Heart left ventricle (tissue), 13 donors: Measurements from ENCODE around the gene CYTH4.

ENCODE experiments used
- CTCF ChIP-seq, 12 donors: fragments of 200-600 bp; sonication (generic) in 4 of 12; IDR thresholded peaks; one replicate each; pipeline versions ENCODE4 v1.5.0 to v1.8.0; 2018 to 2022; ENCODE audit warnings: antibody characterized with exemption in 12 of 12, mild to moderate bottlenecking in 5 of 12
- POLR2A ChIP-seq, 2 donors: fragments of 450-650 bp; IDR thresholded peaks; one replicate each; pipeline ENCODE4 v1.6.1; 2017; ENCODE audit warnings: antibody characterized with exemption in 2 of 2, mild to moderate bottlenecking in 2 of 2, moderate library complexity in 2 of 2
- donor health status: ischemic (EF 13 %, LVEDD 7.1; RV severe dilation, severe dysfunction).
- donor health status: DM: no; HTN: yes; CAD: no.
- donor health status: DM: no; HTN: no; CAD: no.
- donor health status: ischemic (EF 25% LVEDD 6.9; RV normal size, moderate dysfunction).
- donor health status: ischemic (EF 25% LVEDD 5.7; RV mildly dilated, moderate dysfunction).
- donor health status: ischemic (EF 35%, LVEDD 5.7; RV mildly dilated, moderate dysfunction).
- donor health status: nonischemic (EF 11% LVEDD 7.7; RV severe dilation, severe dysfunction).
- donor health status: DM: yes; HTN: yes; CAD: no.
- donor health status: PGD.
- donor health status: ischemic (EF 29% LVEDD 5.4; RV normal size, mild dysfunction).
- donor health status: nonischemic (EF 23%, LVEDD 6.1; RV moderate dilation, normal function).

- TF ChIP-seq CTCF (IDR thresholded peaks at IDR 0.05): no peak
- no peak for TF ChIP-seq POLR2A (IDR thresholded peaks at IDR 0.05)
Measured at GRCh38 chr22:37328017-37328416, 45.7 kb downstream of the CYTH4 start.
